HepG2 (cell line): ENCODE results near the gene LARP1B. TPM values are rescaled to one million over a fixed set of nuclear protein-coding genes. Genes with fewer than 3 reads are reported as not detected.

ENCODE experiments used
- ARHGAP35 ChIP-seq: sonication (generic); formaldehyde crosslinking; IDR thresholded peaks from 2 replicates; pipeline ENCODE4 v1.9.0; 2022; ENCODE audit warnings: mild to moderate bottlenecking, inconsistent platforms, moderate library complexity, missing genetic modification reagents, borderline replicate concordance
- BRD4 ChIP-seq: sonication (generic); formaldehyde crosslinking; IDR thresholded peaks from 2 replicates; pipeline ENCODE4 v1.4.0; 2020; ENCODE audit warnings: missing genetic modification reagents
- CBX1 ChIP-seq: IDR thresholded peaks from one replicate; pipeline ENCODE4 v1.6.1; 2016; ENCODE audit warnings: antibody characterized with exemption, low read depth
- SNAPC2 ChIP-seq: sonication (generic); formaldehyde crosslinking; IDR thresholded peaks from 2 replicates; pipeline ENCODE4 v1.8.1; 2022; ENCODE audit warnings: mild to moderate bottlenecking, missing genetic modification reagents
- SP5 ChIP-seq: IDR thresholded peaks from 2 replicates; pipeline ENCODE4 v1.6.1; 2016; ENCODE audit warnings: low read depth, borderline replicate concordance
- ZNF12 ChIP-seq: sonication (generic); formaldehyde crosslinking; IDR thresholded peaks from 2 replicates; pipeline ENCODE4 v1.5.0; 2020; ENCODE audit warnings: missing genetic modification reagents
- ZNF33B ChIP-seq: sonication (generic); formaldehyde crosslinking; IDR thresholded peaks from 2 replicates; pipeline ENCODE4 v1.5.1; 2020; ENCODE audit warnings: mild to moderate bottlenecking, missing genetic modification reagents
- ZNF34 ChIP-seq: sonication (generic); formaldehyde crosslinking; IDR thresholded peaks from 2 replicates; pipeline ENCODE4 v1.4.0; 2020; ENCODE audit warnings: mild to moderate bottlenecking, missing genetic modification reagents, borderline replicate concordance
- ZNF557 ChIP-seq: sonication (generic); formaldehyde crosslinking; IDR thresholded peaks from 2 replicates; pipeline ENCODE4 v1.4.0; 2020; ENCODE audit warnings: missing genetic modification reagents
- polyA plus RNA-seq, 8 experiments: library from polyadenylated mRNA; depleted of rRNA in 3 of 8; stranded (reverse) in 7 of 8; unstranded in 1 of 8; fragments of >200 nt; fragmentation: Illumina TruSeq in 4 of 8; extraction: Trizol in 4 of 8; gene quantifications; 2 replicates each; pipeline versions ENCODE4 v1.2.1 to v1.2.3, GENCODE V29; 2011 to 2016; ENCODE audit warnings: low read depth in 4 of 8, missing spikeins in 1 of 8, mixed read lengths in 1 of 8; ENCODE audit not compliant: insufficient read depth in 1 of 8
- total RNA-seq, 5 experiments: library from RNA; depleted of rRNA; stranded (reverse); fragments of >200 nt; fragmentation: Illumina TruSeq; extraction: Trizol; gene quantifications; 2 replicates each; pipeline ENCODE4 v1.2.3, GENCODE V29; 2016; ENCODE audit warnings: low read depth in 1 of 5
- TF ChIP-seq, protein P1 (sequence below): sonication (generic); formaldehyde crosslinking; IDR thresholded peaks from 2 replicates; pipeline ENCODE4 v1.8.1; 2023; ENCODE audit warnings: missing genetic modification reagents, mild to moderate bottlenecking, borderline replicate concordance
- TF ChIP-seq, protein P2 (sequence below): sonication (generic); formaldehyde crosslinking; IDR thresholded peaks from 2 replicates; pipeline ENCODE4 v1.8.0; 2022; ENCODE audit warnings: mild to moderate bottlenecking, missing genetic modification reagents, moderate library complexity
- TF ChIP-seq, protein P3 (sequence below), 2 experiments: sonication (generic) in 1 of 2; formaldehyde crosslinking in 1 of 2; IDR thresholded peaks; 2 replicates each; pipeline versions ENCODE4 v1.5.1 to v1.6.1; 2011 to 2020; ENCODE audit warnings: borderline replicate concordance in 1 of 2, low read depth in 1 of 2, low read length in 1 of 2, mild to moderate bottlenecking in 1 of 2, missing genetic modification reagents in 1 of 2, moderate library complexity in 1 of 2
- TF ChIP-seq, protein P4 (sequence below), 2 experiments: fragments of 450-650 bp in 1 of 2; sonication (generic) in 1 of 2; formaldehyde crosslinking in 1 of 2; IDR thresholded peaks; 2 replicates each; pipeline versions ENCODE4 v1.6.1 to v1.8.0; 2016 to 2022; ENCODE audit warnings: antibody characterized with exemption in 1 of 2, mild to moderate bottlenecking in 1 of 2, missing genetic modification reagents in 1 of 2

LARP1B gene
- total and polyA plus RNA-seq, 2 of the 13 experiments (the other 11 are each of a cell fraction or from before 2014, with no cell fraction given): 19.2 to 52.7 TPM

DNA sequence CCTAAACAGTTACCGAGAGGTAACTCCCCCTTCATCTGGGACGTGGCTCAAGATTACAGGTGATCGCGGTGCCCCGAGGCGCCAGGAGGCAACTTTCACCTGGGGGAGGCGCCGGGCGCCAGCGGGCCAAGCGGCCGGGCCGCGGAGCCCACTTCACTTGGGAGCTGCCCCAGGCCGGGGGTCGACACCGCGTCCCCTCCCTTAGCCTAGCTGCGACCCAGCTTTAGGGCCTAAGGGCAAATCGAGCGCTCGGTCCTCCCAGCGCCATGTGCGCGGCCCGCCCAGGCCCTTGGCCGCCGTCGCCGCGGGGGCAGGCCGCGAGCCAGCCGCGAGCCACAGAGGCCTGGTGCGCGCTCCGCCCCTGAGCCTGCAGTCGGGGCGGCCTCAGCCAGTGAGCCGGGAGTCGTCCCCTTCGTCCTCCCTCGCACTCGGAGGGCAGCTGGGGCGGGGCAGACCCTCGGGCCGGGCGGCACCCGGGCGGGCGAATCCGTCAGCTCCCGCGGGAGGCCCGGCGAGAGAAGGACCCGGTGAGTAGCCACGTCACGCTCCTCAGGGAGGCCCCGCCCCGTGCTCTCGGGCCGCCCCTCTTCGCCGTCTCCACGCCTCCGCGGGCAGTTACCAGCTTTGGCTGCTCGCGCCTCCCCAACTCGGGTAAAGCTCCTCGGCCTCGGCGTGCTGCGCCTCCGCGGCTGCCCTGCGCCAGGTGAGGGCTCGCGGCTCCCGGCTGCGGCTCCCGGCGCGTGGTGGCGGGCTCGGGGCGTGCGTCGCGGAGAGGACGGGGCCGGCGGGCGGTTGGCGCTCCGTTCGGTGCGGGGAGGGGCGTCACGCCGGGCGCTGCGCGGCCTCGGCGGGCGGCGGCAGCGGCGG is at the start of gene LARP1B (continued):
- TF ChIP-seq ARHGAP35 (CRISPR knock-in tag) (0 out of 2 replicates have a peak, but pooled peaks have one; percentile 28), ZNF33B (CRISPR knock-in tag) (0 out of 2 replicates have a peak, but pooled peaks have one; percentile 66), CBX1 (peak; percentile 77), ZNF12 (CRISPR knock-in tag) (no peak), ZNF557 (CRISPR knock-in tag) (0 out of 2 replicates have a peak, but pooled peaks have one; percentile 11), SP5 (CRISPR knock-in tag) (peak; percentile 68; the same call in 1 of the 2 replicates), ZNF34 (CRISPR knock-in tag) (peak; percentile 83; the same call in 1 of the 2 replicates), SNAPC2 (0 out of 2 replicates have a peak, but pooled peaks have one; percentile 27), BRD4 (peak; percentile 73; the same call in 1 of the 2 replicates)
- TF ChIP-seq, protein P1, sequence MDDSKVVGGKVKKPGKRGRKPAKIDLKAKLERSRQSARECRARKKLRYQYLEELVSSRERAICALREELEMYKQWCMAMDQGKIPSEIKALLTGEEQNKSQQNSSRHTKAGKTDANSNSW (CRISPR knock-in tag): no peak; the same call in 1 of the 2 replicates
- TF ChIP-seq, protein P2, sequence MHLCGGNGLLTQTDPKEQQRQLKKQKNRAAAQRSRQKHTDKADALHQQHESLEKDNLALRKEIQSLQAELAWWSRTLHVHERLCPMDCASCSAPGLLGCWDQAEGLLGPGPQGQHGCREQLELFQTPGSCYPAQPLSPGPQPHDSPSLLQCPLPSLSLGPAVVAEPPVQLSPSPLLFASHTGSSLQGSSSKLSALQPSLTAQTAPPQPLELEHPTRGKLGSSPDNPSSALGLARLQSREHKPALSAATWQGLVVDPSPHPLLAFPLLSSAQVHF: peak; percentile 62; the same call in 1 of the 2 replicates
- TF ChIP-seq, protein P3, sequence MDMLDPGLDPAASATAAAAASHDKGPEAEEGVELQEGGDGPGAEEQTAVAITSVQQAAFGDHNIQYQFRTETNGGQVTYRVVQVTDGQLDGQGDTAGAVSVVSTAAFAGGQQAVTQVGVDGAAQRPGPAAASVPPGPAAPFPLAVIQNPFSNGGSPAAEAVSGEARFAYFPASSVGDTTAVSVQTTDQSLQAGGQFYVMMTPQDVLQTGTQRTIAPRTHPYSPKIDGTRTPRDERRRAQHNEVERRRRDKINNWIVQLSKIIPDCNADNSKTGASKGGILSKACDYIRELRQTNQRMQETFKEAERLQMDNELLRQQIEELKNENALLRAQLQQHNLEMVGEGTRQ (IDR thresholded peaks at IDR 0.05; ENCODE audit: low read depth, low read length): no peak
- TF ChIP-seq, protein P3 (CRISPR knock-in tag; IDR thresholded peaks at IDR 0.05; ENCODE audit: borderline replicate concordance): no peak
- TF ChIP-seq, protein P4, sequence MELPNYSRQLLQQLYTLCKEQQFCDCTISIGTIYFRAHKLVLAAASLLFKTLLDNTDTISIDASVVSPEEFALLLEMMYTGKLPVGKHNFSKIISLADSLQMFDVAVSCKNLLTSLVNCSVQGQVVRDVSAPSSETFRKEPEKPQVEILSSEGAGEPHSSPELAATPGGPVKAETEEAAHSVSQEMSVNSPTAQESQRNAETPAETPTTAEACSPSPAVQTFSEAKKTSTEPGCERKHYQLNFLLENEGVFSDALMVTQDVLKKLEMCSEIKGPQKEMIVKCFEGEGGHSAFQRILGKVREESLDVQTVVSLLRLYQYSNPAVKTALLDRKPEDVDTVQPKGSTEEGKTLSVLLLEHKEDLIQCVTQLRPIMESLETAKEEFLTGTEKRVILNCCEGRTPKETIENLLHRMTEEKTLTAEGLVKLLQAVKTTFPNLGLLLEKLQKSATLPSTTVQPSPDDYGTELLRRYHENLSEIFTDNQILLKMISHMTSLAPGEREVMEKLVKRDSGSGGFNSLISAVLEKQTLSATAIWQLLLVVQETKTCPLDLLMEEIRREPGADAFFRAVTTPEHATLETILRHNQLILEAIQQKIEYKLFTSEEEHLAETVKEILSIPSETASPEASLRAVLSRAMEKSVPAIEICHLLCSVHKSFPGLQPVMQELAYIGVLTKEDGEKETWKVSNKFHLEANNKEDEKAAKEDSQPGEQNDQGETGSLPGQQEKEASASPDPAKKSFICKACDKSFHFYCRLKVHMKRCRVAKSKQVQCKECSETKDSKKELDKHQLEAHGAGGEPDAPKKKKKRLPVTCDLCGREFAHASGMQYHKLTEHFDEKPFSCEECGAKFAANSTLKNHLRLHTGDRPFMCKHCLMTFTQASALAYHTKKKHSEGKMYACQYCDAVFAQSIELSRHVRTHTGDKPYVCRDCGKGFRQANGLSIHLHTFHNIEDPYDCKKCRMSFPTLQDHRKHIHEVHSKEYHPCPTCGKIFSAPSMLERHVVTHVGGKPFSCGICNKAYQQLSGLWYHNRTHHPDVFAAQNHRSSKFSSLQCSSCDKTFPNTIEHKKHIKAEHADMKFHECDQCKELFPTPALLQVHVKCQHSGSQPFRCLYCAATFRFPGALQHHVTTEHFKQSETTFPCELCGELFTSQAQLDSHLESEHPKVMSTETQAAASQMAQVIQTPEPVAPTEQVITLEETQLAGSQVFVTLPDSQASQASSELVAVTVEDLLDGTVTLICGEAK (IDR thresholded peaks at IDR 0.05): no peak
- TF ChIP-seq, protein P4 (CRISPR knock-in tag; IDR thresholded peaks at IDR 0.05): peak; percentile 81
